ENCODE data around the gene RNF19B.

The RNF19B gene

GRCh38 chr1:32949519-32949918 is 15.1 kb downstream of the RNF19B start:
- no peaks in the 10 kb centered on the region for H3K27me3 Mint-ChIP-seq (ENCODE audit: low read depth, poor library complexity)
- H3K27ac Mint-ChIP-seq, result no peak overlapping the region
- no peak for TF ChIP-seq CTCF (IDR thresholded peaks at IDR 0.05)
- peaks cover 5% of the 10 kb centered on the region for H3K4me1 Mint-ChIP-seq
- H3K4me3 Mint-ChIP-seq, result no peak overlapping the region
- no peaks in the 10 kb centered on the region for H3K9me3 Mint-ChIP-seq
- H3K36me3 Mint-ChIP-seq (ENCODE audit: low read depth), result peaks cover 24% of the 10 kb centered on the region
- DNase-seq, result no peak

- H3K4me3 Mint-ChIP-seq, result no peak overlapping the region
- H3K9me3 Mint-ChIP-seq, result no peaks in the 10 kb centered on the region
- peaks cover 30% of the 10 kb centered on the region for H3K36me3 Mint-ChIP-seq (ENCODE audit: low read depth)
- TF ChIP-seq CTCF (IDR thresholded peaks at IDR 0.05), result no peak
- DNase-seq, result no peak
- H3K27ac Mint-ChIP-seq, result no peak overlapping the region
- H3K4me1 Mint-ChIP-seq, result peaks cover 5% of the 10 kb centered on the region
- H3K27me3 Mint-ChIP-seq (ENCODE audit: low read depth, poor library complexity), result no peaks in the 10 kb centered on the region
Observed at GRCh38 chr1:32948905-32949304, 15.7 kb downstream of the RNF19B start.

- Mint-ChIP-seq H3K4me1 (peaks cover 5% of the 10 kb centered on the region), H3K9me3 (no peaks in the 10 kb centered on the region), H3K4me3 (no peak overlapping the region), H3K36me3 (ENCODE audit: low read depth) (peaks cover 35% of the 10 kb centered on the region), H3K27me3 (ENCODE audit: low read depth, poor library complexity) (no peaks in the 10 kb centered on the region), H3K27ac (no peak overlapping the region)
- no peak for DNase-seq
- TF ChIP-seq CTCF (IDR thresholded peaks at IDR 0.05), result no peak
Observed at GRCh38 chr1:32948390-32948722, 16.3 kb downstream of the RNF19B start.

- Mint-ChIP-seq H3K27ac (no peak overlapping the region), H3K4me3 (no peak overlapping the region), H3K27me3 (ENCODE audit: low read depth, poor library complexity) (peaks cover under 1% of the 10 kb centered on the region), H3K9me3 (no peaks in the 10 kb centered on the region), H3K4me1 (peaks cover 5% of the 10 kb centered on the region), H3K36me3 (ENCODE audit: low read depth) (peaks cover 35% of the 10 kb centered on the region)
- TF ChIP-seq CTCF (IDR thresholded peaks at IDR 0.05), result no peak
- no peak for DNase-seq
Observed at GRCh38 chr1:32947669-32948389, 16.8 kb downstream of the RNF19B start.

GRCh38 chr1:32946413-32946812 is 18.2 kb downstream of the RNF19B start:
- DNase-seq, result no peak
- no peak for TF ChIP-seq CTCF (IDR thresholded peaks at IDR 0.05)
- peaks cover 40% of the 10 kb centered on the region for H3K36me3 Mint-ChIP-seq (ENCODE audit: low read depth)
- H3K4me1 Mint-ChIP-seq, result peaks cover 5% of the 10 kb centered on the region
- peaks cover 3% of the 10 kb centered on the region for H3K27me3 Mint-ChIP-seq (ENCODE audit: low read depth, poor library complexity)
- H3K9me3 Mint-ChIP-seq, result no peaks in the 10 kb centered on the region
- H3K4me3 Mint-ChIP-seq, result no peak overlapping the region
- no peak overlapping the region for H3K27ac Mint-ChIP-seq

- TF ChIP-seq CTCF (IDR thresholded peaks at IDR 0.05), result no peak
- Mint-ChIP-seq H3K36me3 (ENCODE audit: low read depth) (peaks cover 49% of the 10 kb centered on the region), H3K9me3 (no peaks in the 10 kb centered on the region), H3K4me1 (peaks cover 5% of the 10 kb centered on the region), H3K27ac (no peak overlapping the region), H3K27me3 (ENCODE audit: low read depth, poor library complexity) (peaks cover 3% of the 10 kb centered on the region), H3K4me3 (no peak overlapping the region)
- DNase-seq, result no peak
Observed at GRCh38 chr1:32944180-32944579, 20.4 kb downstream of the RNF19B start.
